HG02943 (cell line): Measurements from ENCODE around the gene TEX261.

Source experiments
- ATAC-seq: cut with Tn5 transposase; IDR thresholded peaks from one replicate; pipeline ENCODE4 v1.9.1; 2021; ENCODE audit warnings: mild to moderate bottlenecking, low read depth, moderate library complexity; ENCODE audit not compliant: unreplicated experiment

Gene TEX261

DNA sequence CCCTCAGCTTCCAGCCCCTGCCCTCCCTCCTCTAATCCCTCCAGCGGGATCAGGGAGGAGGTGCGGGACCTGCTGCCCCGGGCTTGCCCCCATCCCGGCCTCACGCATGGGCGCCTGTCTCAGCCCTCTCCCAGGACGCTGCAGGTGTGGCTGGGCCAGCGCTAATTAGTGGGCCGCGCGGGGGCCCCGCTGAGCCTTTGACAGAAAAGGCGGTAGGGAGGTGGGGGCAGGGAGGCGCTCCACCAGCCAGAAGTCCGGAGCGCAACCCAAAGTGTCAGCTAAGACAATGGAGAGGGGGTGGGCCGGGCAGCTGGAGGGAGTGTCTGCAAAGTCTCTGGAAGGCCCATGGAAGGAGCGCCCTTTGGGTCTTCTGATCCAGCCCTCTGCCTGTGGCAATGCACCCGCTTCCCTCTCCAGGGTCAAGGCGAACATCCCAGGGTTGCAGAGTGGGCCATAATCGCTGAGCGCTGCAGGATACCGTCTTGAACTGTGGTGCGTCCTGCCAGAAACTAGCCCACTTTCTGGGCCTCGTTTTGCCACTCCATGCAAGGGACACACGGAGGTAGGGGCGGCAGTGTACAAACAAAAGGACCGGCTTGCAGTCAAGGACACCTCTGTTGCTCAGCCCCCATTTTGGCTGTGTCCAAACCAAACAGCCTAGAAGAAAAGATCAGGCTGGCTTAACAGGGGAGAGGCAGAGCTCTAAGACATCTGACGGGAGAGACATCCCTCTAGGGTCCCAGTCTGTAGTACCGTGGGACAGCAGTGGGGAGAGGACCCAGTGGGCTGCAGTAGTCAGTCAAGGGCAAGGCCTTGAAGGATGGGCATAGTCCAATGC, 55.5 kb downstream of the TEX261 start:
- no peak for ATAC-seq

DNA sequence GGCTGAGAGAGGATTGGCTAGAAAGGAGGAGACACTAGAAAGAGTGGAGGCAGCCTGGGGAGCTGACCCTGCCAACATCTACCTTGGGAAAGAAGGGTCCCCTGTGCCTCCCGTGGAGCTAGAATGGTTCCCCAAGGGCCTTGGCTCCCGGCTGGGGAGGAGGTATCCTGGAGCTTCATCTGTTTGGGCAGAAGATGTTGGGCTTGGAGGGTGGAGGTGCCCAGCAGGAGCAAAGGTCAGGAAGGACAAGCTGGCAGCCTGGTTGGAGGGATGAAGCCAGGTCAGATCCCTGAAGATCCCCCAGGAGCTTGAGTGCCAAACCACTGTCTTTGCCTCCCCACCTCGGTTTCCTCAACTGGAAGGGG, 56.1 kb downstream of the TEX261 start:
- no peak for ATAC-seq

GRCh38 chr2:70937866-70938585, 56.6 kb downstream of the TEX261 start:
- no peak for ATAC-seq

DNA sequence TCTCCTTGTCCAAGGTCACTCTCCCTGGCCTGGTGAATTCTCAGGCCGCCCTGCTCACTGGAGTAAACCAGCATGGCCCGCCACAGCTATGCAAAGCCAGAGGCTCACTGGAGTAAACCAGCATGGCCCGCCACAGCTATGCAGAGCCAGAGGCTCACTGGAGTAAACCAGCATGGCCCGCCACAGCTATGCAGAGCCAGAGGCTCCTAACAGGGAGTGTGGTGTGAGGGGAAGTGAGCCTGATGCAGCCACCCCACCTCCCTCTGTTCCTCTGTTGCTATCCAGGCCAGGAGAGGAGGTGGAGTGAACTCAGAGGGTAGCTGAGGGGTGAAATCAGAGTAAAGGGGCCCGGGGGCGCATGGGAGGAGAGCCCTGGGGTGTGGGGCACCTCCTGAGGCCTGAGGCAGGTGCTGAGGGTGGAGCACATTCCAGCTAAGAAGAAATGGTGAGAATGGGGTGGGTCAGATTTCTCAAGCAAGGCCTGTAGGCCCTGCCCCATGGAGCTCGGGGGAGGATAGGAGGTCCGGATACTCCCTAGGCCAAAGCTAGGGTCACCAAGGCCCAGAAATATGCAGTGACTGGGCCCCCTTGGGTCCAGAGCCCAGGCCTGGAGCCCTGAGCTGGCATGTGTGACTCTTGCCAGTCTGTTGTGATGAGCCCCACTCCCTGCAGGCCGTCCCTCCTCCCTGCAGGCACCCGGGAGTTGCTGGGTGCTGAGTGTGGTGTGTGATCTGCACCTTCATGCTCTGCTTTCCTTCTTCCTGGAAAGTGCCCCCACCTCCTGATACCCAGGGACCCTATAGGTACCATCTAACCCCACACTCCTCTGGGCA, 57.5 kb downstream of the TEX261 start:
- ATAC-seq: no peak

GRCh38 chr2:70936165-70936978, 58.3 kb downstream of the TEX261 start:
- no peak for ATAC-seq
